LNCAP (cell line): ENCODE measurements around the gene AHR.

ENCODE experiments used
- CTCF ChIP-seq: fragments of 450-650 bp; IDR thresholded peaks from 2 replicates; pipeline ENCODE4 v1.5.1; 2017; ENCODE audit warnings: mild to moderate bottlenecking

The AHR gene

DNA sequence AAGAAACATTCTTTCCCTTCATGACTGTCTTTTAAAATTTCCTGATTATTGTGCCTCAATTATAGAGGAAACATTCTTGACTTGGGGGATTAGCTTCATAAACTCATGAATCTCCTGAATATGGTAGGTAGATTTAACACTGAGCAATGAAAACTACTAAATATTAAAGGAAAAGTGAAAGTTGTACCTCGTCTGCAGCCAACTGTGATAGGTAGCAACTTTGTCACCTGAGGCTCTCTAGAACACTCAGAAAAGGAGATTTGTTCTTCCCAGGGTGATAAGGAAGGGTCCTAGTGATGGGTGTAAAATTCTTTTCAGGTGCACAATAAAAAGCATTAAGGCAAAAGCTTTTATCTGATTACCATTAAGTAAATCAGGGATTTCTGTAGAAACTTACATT, 78.1 kb downstream of the AHR start:
- no peak for TF ChIP-seq CTCF

DNA sequence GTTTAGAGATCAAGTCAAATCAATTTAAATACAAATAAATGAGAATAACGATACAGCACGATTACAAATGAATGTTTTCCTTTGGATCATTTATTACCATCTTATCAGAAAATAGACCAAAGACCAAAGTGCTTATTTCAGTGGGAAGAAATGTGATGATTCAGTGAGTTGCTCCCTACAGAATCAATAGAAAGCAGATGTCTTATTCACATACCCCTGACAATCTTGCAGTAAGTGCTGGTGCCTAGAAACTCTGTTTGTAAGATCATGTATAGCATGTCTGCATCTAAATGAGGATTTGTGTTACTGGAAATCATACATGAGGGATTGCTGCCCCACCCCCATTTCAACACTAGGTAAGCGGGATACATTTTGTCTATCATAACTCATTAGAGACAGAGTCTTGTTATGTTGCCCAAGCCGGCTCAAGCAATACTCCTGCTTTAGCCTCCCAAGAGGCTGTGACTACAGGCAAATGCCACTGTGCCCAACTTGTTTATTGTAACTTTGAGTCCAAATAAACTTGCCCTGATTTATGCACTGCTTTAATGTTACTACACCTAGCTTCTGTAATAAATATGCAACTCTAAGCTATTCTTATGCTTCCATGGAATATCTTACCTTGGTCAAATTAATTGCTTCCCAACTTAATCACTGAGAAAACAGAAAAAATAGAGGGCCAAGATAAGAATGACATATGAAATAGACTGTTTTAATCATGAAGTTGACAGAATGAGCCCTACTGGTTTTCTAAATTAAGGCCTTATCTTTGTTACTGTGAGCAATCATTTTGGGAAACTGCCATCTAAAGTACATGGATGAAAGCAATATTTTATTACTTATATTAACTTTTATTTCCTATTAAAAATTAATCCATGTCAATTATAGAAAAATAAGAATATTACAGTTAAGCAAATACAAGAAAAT, 82.5 kb downstream of the AHR start:
- TF ChIP-seq CTCF = no peak

- TF ChIP-seq CTCF = no peak
Measured at GRCh38 chr7:17384400-17384799, 85.9 kb downstream of the AHR start.

DNA sequence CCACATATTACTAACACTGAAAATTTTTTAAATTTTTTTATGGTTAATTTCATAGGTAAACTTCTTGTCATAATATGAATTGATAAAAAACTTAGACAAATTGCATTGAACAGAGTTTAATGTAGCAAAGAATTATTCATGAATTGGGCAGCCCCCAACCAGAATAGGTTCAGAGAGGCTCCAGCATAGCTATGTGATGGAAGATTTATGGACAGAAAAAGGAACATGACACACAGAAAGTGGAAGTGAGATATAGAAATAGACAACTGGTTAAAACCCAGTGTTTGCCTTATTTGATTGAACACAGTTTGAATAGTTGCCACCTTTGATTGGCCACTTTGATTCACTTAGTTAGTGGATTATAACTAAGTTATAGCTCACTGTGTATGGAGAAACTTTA, 87.2 kb downstream of the AHR start:
- TF ChIP-seq CTCF = no peak

- no peak for TF ChIP-seq CTCF
Measured at GRCh38 chr7:17390392-17390791, 91.9 kb downstream of the AHR start.

DNA sequence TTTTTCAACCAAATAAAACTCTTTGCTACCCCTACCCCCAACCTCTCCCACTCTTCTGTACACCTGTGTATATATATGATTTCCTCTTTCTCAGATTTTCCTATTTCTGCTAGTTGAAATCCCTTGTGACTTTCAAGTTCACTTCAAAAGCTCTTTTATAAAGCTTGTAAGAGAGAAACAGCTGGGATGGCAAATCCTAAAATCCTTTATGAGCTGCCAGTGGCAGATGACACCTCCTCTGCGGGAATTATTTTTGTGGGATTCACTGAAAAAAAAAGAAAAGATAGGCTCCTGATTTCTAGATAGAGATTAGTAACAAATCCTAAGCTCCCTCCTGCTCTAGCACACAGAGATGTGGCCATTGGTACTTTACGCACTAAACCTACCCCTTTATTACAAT, 92.9 kb downstream of the AHR start:
- no peak for TF ChIP-seq CTCF

DNA sequence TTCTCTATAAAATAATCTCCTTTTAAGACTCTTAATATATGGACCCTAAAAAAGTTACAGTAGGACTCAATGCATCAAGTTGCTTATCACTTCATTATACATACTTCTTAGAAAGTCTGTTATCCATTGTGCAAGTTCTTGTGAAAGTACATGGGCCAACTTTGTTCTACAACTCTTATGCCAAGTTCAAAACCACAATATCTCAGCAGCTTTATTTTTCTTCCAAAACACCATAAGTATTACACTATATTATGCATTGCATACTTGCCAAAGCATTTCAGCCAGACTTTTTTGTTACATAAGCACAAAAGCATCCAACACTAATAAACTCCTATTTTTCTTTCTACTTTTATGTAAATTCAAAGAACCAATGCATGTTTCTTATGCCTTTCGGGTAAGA, 94.4 kb downstream of the AHR start:
- TF ChIP-seq CTCF = no peak
